Measurements from ENCODE around the gene JPH2.
A peak's percentile ranks its signal among the peaks of the same experiment; 100 is the strongest.

JPH2 gene

GRCh38 chr20:44081476-44081875 lies 105.5 kb downstream of the JPH2 start:
- DNase-seq (ENCODE audit: insufficient read length, low spot score) (no peak), FAIRE-seq (no peak)

GRCh38 chr20:44080646-44081267 lies 106.2 kb downstream of the JPH2 start:
- FAIRE-seq (peak; percentile 99), DNase-seq (ENCODE audit: insufficient read length, low spot score) (peak; percentile 97)

- FAIRE-seq (peak; percentile 28), DNase-seq (ENCODE audit: insufficient read length, low spot score) (no peak)
Measured at GRCh38 chr20:44080064-44080463, 106.9 kb downstream of the JPH2 start.

GRCh38 chr20:44079291-44079690 lies 107.7 kb downstream of the JPH2 start:
- FAIRE-seq (no peak), DNase-seq (ENCODE audit: insufficient read length, low spot score) (no peak)

- FAIRE-seq: no peak
- no peak for DNase-seq (ENCODE audit: insufficient read length, low spot score)
Measured at GRCh38 chr20:44075950-44076232, 111.1 kb downstream of the JPH2 start.

- DNase-seq (ENCODE audit: insufficient read length, low spot score) (no peak), FAIRE-seq (peak; percentile 89)
Measured at GRCh38 chr20:44075191-44075949, 111.6 kb downstream of the JPH2 start.

GRCh38 chr20:44074252-44075151 lies 112.5 kb downstream of the JPH2 start:
- DNase-seq (ENCODE audit: insufficient read length, low spot score): no peak
- FAIRE-seq: peak; percentile 69

GRCh38 chr20:44073675-44074071 lies 113.3 kb downstream of the JPH2 start:
- no peak for FAIRE-seq
- DNase-seq (ENCODE audit: insufficient read length, low spot score): no peak

- DNase-seq (ENCODE audit: insufficient read length, low spot score): no peak
- peak; percentile 95 for FAIRE-seq
Measured at GRCh38 chr20:44073011-44073674, 113.8 kb downstream of the JPH2 start.

- peak; percentile 85 for FAIRE-seq
- no peak for DNase-seq (ENCODE audit: insufficient read length, low spot score)
Measured at GRCh38 chr20:44072384-44072783, 114.6 kb downstream of the JPH2 start.

GRCh38 chr20:44071526-44072111 lies 115.4 kb downstream of the JPH2 start:
- no peak for FAIRE-seq
- DNase-seq (ENCODE audit: insufficient read length, low spot score): no peak

GRCh38 chr20:44071057-44071456 lies 115.9 kb downstream of the JPH2 start:
- DNase-seq (ENCODE audit: insufficient read length, low spot score) (no peak), FAIRE-seq (no peak)

- no peak for DNase-seq (ENCODE audit: insufficient read length, low spot score)
- FAIRE-seq: no peak
Measured at GRCh38 chr20:44070139-44070900, 116.7 kb downstream of the JPH2 start.

- FAIRE-seq (no peak), DNase-seq (ENCODE audit: insufficient read length, low spot score) (no peak)
Measured at GRCh38 chr20:44069203-44070011, 117.6 kb downstream of the JPH2 start.

- DNase-seq (ENCODE audit: insufficient read length, low spot score) (no peak), FAIRE-seq (peak; percentile 67)
Measured at GRCh38 chr20:44068316-44069201, 118.4 kb downstream of the JPH2 start.

GRCh38 chr20:44067650-44068081 lies 119.3 kb downstream of the JPH2 start:
- DNase-seq (ENCODE audit: insufficient read length, low spot score) (no peak), FAIRE-seq (peak; percentile 26)

GRCh38 chr20:44066645-44067606 lies 120.1 kb downstream of the JPH2 start:
- peak; percentile 72 for FAIRE-seq
- DNase-seq (ENCODE audit: insufficient read length, low spot score): no peak

Data from HTR-8/SVneo (cell line).